MM.1S (cell line): ENCODE measurements around the gene ATXN1.

Experiments
- DNase-seq: peaks from one replicate; pipeline ENCODE4 v3.0.0-alpha.2; 2015
- H2AFZ ChIP-seq: fragments of 300-600 bp; sonication (generic); 2 replicates; pipeline ENCODE4 v1.6.0; 2016; ENCODE audit warnings: antibody characterized with exemption, low read length
- H3F3A ChIP-seq: fragments of 300-600 bp; sonication (generic); 2 replicates; pipeline ENCODE4 v1.6.1; 2016; ENCODE audit warnings: mild to moderate bottlenecking, antibody characterized with exemption, low read length, moderate library complexity, mixed read lengths; ENCODE audit not compliant: insufficient read depth
- H3K27ac ChIP-seq: fragments of 300-600 bp; sonication (generic); 2 replicates; pipeline ENCODE4 v1.5.1; 2016; ENCODE audit warnings: mild to moderate bottlenecking, low read length
- H3K27me3 ChIP-seq: fragments of 300-600 bp; sonication (generic); replicated peaks from 2 replicates; pipeline ENCODE4 v1.6.0; 2016; ENCODE audit warnings: low read length; ENCODE audit not compliant: insufficient read depth
- H3K36me3 ChIP-seq: fragments of 300-600 bp; sonication (generic); replicated peaks from 2 replicates; pipeline ENCODE4 v1.6.1; 2016; ENCODE audit warnings: mild to moderate bottlenecking, low read length, mixed read lengths; ENCODE audit not compliant: insufficient read depth
- H3K4me1 ChIP-seq: fragments of 300-600 bp; sonication (generic); 2 replicates; pipeline ENCODE4 v1.6.1; 2016; ENCODE audit warnings: low read length, mixed read lengths
- H3K4me2 ChIP-seq: fragments of 300-600 bp; sonication (generic); 2 replicates; pipeline ENCODE4 v1.6.0; 2016; ENCODE audit warnings: low read depth, low read length
- H3K4me3 ChIP-seq: fragments of 300-600 bp; sonication (generic); 2 replicates; pipeline ENCODE4 v1.5.1; 2016; ENCODE audit warnings: low read length, mixed read lengths
- H3K79me2 ChIP-seq: fragments of 300-600 bp; sonication (generic); 2 replicates; pipeline ENCODE4 v1.6.1; 2016; ENCODE audit warnings: mixed run types, low read length, mixed read lengths
- H3K9ac ChIP-seq: fragments of 300-600 bp; sonication (generic); 2 replicates; pipeline ENCODE4 v1.6.1; 2016; ENCODE audit warnings: low read length, mixed read lengths
- H3K9me2 ChIP-seq: fragments of 300-600 bp; sonication (generic); replicated peaks from 2 replicates; pipeline ENCODE4 v1.6.1; 2016; ENCODE audit warnings: mild to moderate bottlenecking, low read length, mixed read lengths; ENCODE audit not compliant: insufficient read depth
- H3K9me3 ChIP-seq: fragments of 300-600 bp; sonication (generic); replicated peaks from 2 replicates; pipeline ENCODE4 v1.6.1; 2016; ENCODE audit warnings: mild to moderate bottlenecking, low read length, mixed read lengths; ENCODE audit not compliant: insufficient read depth
- H4K20me1 ChIP-seq: fragments of 300-600 bp; sonication (generic); 2 replicates; pipeline ENCODE4 v1.6.1; 2016; ENCODE audit warnings: mild to moderate bottlenecking, low read length, moderate library complexity, mixed read lengths; ENCODE audit not compliant: insufficient read depth
- EZH2 ChIP-seq: fragments of 300-600 bp; sonication (generic); optimal IDR thresholded peaks from 2 replicates; pipeline ENCODE3; 2017; ENCODE audit warnings: low read depth, mild to moderate bottlenecking, antibody characterized with exemption, low read length, mixed read lengths
- EZH2phosphoT487 ChIP-seq: fragments of 300-600 bp; sonication (generic); IDR thresholded peaks from 2 replicates; pipeline ENCODE4 v1.6.1; 2018; ENCODE audit warnings: antibody characterized with exemption, low read length
- TF ChIP-seq, protein P1 (sequence below): fragments of 300-600 bp; sonication (generic); IDR thresholded peaks from 2 replicates; pipeline ENCODE4 v1.5.1; 2016; ENCODE audit warnings: antibody characterized with exemption, low read length, mixed read lengths

Gene ATXN1

DNA sequence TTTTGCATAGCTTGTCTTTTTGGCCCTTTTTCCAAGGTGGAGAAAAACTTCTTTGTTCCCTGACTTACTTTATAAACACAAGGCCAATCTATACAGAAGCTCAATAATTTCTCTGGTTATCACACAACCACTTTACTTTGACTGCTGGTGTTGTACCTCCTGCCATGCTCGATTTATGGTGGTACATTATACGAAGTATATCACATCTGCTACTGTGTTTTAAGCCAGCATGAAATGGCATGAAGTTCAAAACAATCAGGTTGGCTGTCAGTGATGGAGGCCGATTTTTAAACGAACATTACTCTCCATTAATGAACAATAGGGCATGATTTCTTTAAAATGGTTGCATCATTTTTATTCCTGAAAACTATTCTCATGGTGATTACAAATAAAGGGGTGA, 21.0 kb upstream of the ATXN1 start:
- Histone ChIP-seq H2AFZ (no peak overlapping the region), H3K27ac (no peak overlapping the region)
- DNase-seq, result no peak

DNA sequence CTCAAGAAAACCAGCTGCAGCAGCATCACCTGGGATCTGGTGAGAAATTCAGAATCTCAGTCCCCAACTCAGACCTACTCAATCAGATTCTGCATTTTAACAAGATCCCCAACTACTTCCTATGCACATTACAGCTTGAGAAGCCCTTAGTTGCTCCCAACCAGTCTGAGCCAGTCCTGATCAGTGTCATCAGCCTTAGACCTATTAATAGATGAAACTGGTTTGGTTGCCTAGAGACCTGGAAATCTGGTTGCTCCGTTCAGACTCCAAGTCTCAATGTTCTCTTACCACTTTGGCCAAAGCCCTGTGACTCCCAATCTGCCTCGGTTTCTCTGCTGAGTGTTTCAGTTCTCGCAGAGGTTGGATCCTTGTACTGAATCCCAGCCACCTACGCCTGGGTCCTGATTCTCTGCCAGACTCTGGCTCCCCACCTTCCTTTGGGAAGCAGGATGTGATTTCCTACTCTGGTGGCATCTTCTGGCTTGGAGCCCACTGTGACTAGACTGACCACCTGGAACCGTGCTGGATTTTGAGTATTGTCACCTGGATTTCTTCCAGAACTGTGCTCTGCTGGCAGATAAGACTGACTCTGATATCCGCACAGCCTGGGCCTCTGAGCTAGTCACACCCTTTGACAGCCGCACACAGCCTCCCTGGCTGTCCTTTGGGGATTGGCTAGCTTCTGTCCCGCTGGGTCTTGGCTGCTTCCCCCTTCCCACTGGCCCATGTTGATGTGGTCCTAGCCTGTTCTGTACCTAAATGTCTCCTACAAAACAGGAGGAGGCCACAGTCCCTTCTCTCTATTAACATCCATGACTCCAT, 20.3 kb upstream of the ATXN1 start:
- H3K79me2 ChIP-seq, result no peaks in the 10 kb centered on the region
- H3K4me3 ChIP-seq, result no peak overlapping the region
- no peaks in the 10 kb centered on the region for H3K36me3 ChIP-seq
- no peak overlapping the region for H2AFZ ChIP-seq
- H3K27me3 ChIP-seq, result no peaks in the 10 kb centered on the region
- no peak for DNase-seq
- TF ChIP-seq EZH2 (no peak), EZH2phosphoT487 (no peak)
- TF ChIP-seq, protein P1, sequence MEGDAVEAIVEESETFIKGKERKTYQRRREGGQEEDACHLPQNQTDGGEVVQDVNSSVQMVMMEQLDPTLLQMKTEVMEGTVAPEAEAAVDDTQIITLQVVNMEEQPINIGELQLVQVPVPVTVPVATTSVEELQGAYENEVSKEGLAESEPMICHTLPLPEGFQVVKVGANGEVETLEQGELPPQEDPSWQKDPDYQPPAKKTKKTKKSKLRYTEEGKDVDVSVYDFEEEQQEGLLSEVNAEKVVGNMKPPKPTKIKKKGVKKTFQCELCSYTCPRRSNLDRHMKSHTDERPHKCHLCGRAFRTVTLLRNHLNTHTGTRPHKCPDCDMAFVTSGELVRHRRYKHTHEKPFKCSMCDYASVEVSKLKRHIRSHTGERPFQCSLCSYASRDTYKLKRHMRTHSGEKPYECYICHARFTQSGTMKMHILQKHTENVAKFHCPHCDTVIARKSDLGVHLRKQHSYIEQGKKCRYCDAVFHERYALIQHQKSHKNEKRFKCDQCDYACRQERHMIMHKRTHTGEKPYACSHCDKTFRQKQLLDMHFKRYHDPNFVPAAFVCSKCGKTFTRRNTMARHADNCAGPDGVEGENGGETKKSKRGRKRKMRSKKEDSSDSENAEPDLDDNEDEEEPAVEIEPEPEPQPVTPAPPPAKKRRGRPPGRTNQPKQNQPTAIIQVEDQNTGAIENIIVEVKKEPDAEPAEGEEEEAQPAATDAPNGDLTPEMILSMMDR, result no peak
- H3F3A ChIP-seq, result no peaks in the 10 kb centered on the region
- no peak overlapping the region for H3K9ac ChIP-seq
- H3K27ac ChIP-seq, result no peak overlapping the region
- no peaks in the 10 kb centered on the region for H3K9me3 ChIP-seq
- no peaks in the 10 kb centered on the region for H3K9me2 ChIP-seq
- H4K20me1 ChIP-seq, result no peaks in the 10 kb centered on the region
- H3K4me2 ChIP-seq, result no peak overlapping the region
- H3K4me1 ChIP-seq, result no peaks in the 10 kb centered on the region

More for the DNA sequence above, 21.0 kb upstream of the ATXN1 start:
- no peaks in the 10 kb centered on the region for H3K4me1 ChIP-seq
- H3K79me2 ChIP-seq, result no peaks in the 10 kb centered on the region
- no peak overlapping the region for H3K4me3 ChIP-seq
- no peaks in the 10 kb centered on the region for H4K20me1 ChIP-seq
- H3K9me3 ChIP-seq, result no peaks in the 10 kb centered on the region
- no peak overlapping the region for H3K9ac ChIP-seq
- H3K4me2 ChIP-seq, result no peak overlapping the region
- no peaks in the 10 kb centered on the region for H3K9me2 ChIP-seq
- TF ChIP-seq EZH2, result no peak
- TF ChIP-seq, protein P1, result no peak
- TF ChIP-seq EZH2phosphoT487, result no peak
- no peaks in the 10 kb centered on the region for H3K36me3 ChIP-seq
- no peaks in the 10 kb centered on the region for H3F3A ChIP-seq
- H3K27me3 ChIP-seq, result no peaks in the 10 kb centered on the region

DNA sequence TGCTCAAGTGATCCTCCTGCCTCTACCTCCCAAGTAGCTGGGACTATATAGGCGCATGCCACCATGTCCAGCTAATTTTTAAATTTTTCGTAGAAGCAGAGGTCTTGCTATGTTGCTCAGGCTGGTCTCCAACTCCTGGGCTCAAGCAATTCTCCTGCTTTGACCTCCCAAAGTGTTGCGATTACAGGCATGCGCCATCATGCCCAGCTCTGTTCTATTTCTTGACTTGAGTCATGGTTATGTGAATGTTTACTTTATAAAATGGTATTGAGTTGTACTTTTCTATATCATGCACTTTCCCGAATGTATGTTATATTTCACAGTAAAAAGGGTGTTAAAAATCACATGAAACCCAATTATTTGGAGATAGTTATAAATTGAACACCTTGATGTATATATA, 17.3 kb upstream of the ATXN1 start:
- H3K4me2 ChIP-seq, result no peak overlapping the region

More for the DNA sequence above, 17.3 kb upstream of the ATXN1 start:
- no peaks in the 10 kb centered on the region for H4K20me1 ChIP-seq
- no peak overlapping the region for H3K4me3 ChIP-seq
- no peaks in the 10 kb centered on the region for H3K27me3 ChIP-seq
- DNase-seq, result no peak
- no peaks in the 10 kb centered on the region for H3K79me2 ChIP-seq
- H3F3A ChIP-seq, result no peaks in the 10 kb centered on the region
- no peaks in the 10 kb centered on the region for H3K9me3 ChIP-seq
- H3K9me2 ChIP-seq, result no peaks in the 10 kb centered on the region
- no peak overlapping the region for H2AFZ ChIP-seq
- no peak overlapping the region for H3K9ac ChIP-seq
- H3K36me3 ChIP-seq, result no peaks in the 10 kb centered on the region
- TF ChIP-seq EZH2 (no peak), EZH2phosphoT487 (no peak)
- TF ChIP-seq, protein P1, result no peak
- H3K4me1 ChIP-seq, result no peaks in the 10 kb centered on the region
- no peak overlapping the region for H3K27ac ChIP-seq
